ENCODE data around the gene RIMS4. TPM values are rescaled to one million over a fixed set of nuclear protein-coding genes. Genes with fewer than 3 reads are reported as not detected.

RIMS4 gene
- total and polyA plus RNA-seq, 9 of the 15 experiments (the other 6 are each of a cell fraction or from before 2014, with no cell fraction given), result 0.04 TPM; not detected in 8

DNA sequence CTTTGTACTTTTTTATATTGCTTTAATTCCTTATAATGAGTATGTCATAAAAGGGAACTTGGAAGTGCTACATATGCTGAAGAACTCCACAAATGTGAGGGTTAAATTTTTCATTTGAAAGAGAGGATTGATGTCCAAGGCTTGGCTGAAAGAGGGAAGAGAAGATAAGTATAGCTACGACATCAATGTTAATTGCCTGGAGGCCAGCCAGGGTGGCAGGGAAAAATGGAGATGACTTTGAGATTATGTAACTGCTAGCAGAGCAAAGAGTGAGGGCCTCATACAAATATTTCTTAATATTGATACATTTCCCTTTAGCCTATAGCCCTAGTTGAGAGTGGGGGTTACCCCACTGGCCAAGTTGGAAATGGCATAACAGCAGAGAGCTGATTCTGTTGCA lies 24.8 kb upstream of the RIMS4 start:
- WGBS (ENCODE audit: insufficient coverage, low coverage, missing lambda C conversion rate), result 0% methylated on average over 1 of the region's 1 CpG
- no peaks in the 10 kb centered on the region for H3K79me2 ChIP-seq (ENCODE audit: control insufficient read depth, insufficient read depth, low read length)
- no peak overlapping the region for H3K4me3 ChIP-seq
- DNase-seq (ENCODE audit: extremely low read depth in 1 of 4, low spot score in 3 of 4) (no peak), FAIRE-seq (no peak), ATAC-seq (no peak)
- H3K36me3 ChIP-seq (ENCODE audit: control insufficient read depth, insufficient read depth, low read length), result no peaks in the 10 kb centered on the region
- intact Hi-C loops (cut with micrococcal nuclease) (no loop called here), in situ Hi-C loops (cut with MboI) (no loop called here)
- no peaks in the 10 kb centered on the region for H3K4me1 ChIP-seq (replicated peaks in 1 of 2; ENCODE audit: control insufficient read depth in 2 of 2, insufficient read depth in 2 of 2, low read length in 2 of 2)
- H3K9me1 ChIP-seq (ENCODE audit: control insufficient read depth, insufficient read depth, low read length), result no peaks in the 10 kb centered on the region
- no peaks in the 10 kb centered on the region for H3K9me3 ChIP-seq (replicated peaks; ENCODE audit: control insufficient read depth, insufficient read depth, low read depth, low read length)
- ChIA-PET CTCF (ENCODE audit: low intra/inter-chr PET ratio) (no interaction called here), POLR2A (no interaction called here)
- no peak overlapping the region for H3K27ac ChIP-seq (ENCODE audit: extremely low read depth, low read depth, low read length)
- no peaks in the 10 kb centered on the region for H4K20me1 ChIP-seq (replicated peaks; ENCODE audit: control insufficient read depth, insufficient read depth, low read length)
- H2AFZ ChIP-seq (ENCODE audit: low read depth, low read length), result no peak overlapping the region
- peaks cover 19 to 35% of the 10 kb centered on the region in 2 experiments for H3K27me3 ChIP-seq (ENCODE audit: control insufficient read depth in 2 of 2, insufficient read depth in 2 of 2, low read length in 2 of 2)
- no peak overlapping the region for H3K4me2 ChIP-seq (ENCODE audit: insufficient read depth, low read length)
- no TSS peak for BruUV-seq (replicated peaks)
- H3K9ac ChIP-seq (ENCODE audit: insufficient read depth in 1 of 2, low read depth in 2 of 2, low read length in 2 of 2), result no peak overlapping the region
- TF ChIP-seq EP400 (IDR thresholded peaks at IDR 0.05) (no peak), MYC (IDR thresholded peaks at IDR 0.05; ENCODE audit: low read depth, low read length) (no peak), MYC (CRISPR knock-in tag; IDR thresholded peaks at IDR 0.05; ENCODE audit: borderline replicate concordance, low read depth) (no peak), STAG1 (CRISPR knock-in tag; IDR thresholded peaks at IDR 0.05; ENCODE audit: borderline replicate concordance) (no peak), PTTG1 (tag; IDR thresholded peaks at IDR 0.05; ENCODE audit: low read depth) (no peak), ZSCAN29 (IDR thresholded peaks at IDR 0.05) (no peak), MED1 (CRISPR knock-in tag; IDR thresholded peaks at IDR 0.05; ENCODE audit: borderline replicate concordance) (no peak), EHMT2 (IDR thresholded peaks at IDR 0.05) (no peak), MYBL2 (IDR thresholded peaks at IDR 0.05; ENCODE audit: low read depth) (no peak), MYBL2 (CRISPR knock-in tag; IDR thresholded peaks at IDR 0.05; ENCODE audit: borderline replicate concordance) (no peak), ZC3H11A (IDR thresholded peaks at IDR 0.05; ENCODE audit: low read depth, low read length) (no peak), SAFB (IDR thresholded peaks at IDR 0.05; ENCODE audit: borderline replicate concordance, low read depth, low read length) (no peak)
- TF ChIP-seq, protein P1, sequence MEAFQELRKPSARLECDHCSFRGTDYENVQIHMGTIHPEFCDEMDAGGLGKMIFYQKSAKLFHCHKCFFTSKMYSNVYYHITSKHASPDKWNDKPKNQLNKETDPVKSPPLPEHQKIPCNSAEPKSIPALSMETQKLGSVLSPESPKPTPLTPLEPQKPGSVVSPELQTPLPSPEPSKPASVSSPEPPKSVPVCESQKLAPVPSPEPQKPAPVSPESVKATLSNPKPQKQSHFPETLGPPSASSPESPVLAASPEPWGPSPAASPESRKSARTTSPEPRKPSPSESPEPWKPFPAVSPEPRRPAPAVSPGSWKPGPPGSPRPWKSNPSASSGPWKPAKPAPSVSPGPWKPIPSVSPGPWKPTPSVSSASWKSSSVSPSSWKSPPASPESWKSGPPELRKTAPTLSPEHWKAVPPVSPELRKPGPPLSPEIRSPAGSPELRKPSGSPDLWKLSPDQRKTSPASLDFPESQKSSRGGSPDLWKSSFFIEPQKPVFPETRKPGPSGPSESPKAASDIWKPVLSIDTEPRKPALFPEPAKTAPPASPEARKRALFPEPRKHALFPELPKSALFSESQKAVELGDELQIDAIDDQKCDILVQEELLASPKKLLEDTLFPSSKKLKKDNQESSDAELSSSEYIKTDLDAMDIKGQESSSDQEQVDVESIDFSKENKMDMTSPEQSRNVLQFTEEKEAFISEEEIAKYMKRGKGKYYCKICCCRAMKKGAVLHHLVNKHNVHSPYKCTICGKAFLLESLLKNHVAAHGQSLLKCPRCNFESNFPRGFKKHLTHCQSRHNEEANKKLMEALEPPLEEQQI (IDR thresholded peaks at IDR 0.05), result no peak
- TF ChIP-seq, protein P2, sequence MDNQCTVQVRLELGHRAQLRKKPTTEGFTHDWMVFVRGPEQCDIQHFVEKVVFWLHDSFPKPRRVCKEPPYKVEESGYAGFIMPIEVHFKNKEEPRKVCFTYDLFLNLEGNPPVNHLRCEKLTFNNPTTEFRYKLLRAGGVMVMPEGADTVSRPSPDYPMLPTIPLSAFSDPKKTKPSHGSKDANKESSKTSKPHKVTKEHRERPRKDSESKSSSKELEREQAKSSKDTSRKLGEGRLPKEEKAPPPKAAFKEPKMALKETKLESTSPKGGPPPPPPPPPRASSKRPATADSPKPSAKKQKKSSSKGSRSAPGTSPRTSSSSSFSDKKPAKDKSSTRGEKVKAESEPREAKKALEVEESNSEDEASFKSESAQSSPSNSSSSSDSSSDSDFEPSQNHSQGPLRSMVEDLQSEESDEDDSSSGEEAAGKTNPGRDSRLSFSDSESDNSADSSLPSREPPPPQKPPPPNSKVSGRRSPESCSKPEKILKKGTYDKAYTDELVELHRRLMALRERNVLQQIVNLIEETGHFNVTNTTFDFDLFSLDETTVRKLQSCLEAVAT (IDR thresholded peaks at IDR 0.05), result no peak
- TF ChIP-seq, protein P3, sequence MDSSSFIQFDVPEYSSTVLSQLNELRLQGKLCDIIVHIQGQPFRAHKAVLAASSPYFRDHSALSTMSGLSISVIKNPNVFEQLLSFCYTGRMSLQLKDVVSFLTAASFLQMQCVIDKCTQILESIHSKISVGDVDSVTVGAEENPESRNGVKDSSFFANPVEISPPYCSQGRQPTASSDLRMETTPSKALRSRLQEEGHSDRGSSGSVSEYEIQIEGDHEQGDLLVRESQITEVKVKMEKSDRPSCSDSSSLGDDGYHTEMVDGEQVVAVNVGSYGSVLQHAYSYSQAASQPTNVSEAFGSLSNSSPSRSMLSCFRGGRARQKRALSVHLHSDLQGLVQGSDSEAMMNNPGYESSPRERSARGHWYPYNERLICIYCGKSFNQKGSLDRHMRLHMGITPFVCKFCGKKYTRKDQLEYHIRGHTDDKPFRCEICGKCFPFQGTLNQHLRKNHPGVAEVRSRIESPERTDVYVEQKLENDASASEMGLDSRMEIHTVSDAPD (CRISPR knock-in tag; IDR thresholded peaks at IDR 0.05), result no peak
- TF ChIP-seq, protein P4, sequence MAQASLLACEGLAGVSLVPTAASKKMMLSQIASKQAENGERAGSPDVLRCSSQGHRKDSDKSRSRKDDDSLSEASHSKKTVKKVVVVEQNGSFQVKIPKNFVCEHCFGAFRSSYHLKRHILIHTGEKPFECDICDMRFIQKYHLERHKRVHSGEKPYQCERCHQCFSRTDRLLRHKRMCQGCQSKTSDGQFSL (CRISPR knock-in tag; IDR thresholded peaks at IDR 0.05), result no peak
- TF ChIP-seq, protein P4 (tag; IDR thresholded peaks at IDR 0.05), result no peak
